Peyer's patch (tissue), 4 donors: ENCODE measurements around the gene GNGT2. TPM values are rescaled to one million over a fixed set of nuclear protein-coding genes. Genes with fewer than 3 reads are reported as not detected.

Experiments used
- DNase-seq, 3 donors: peaks; one replicate each; pipeline ENCODE4 v3.0.0-alpha.2; 2017 to 2019
- H3K27ac ChIP-seq, 4 donors: fragments of 200-600 bp; sonication (generic); one replicate each; pipeline ENCODE4 v1.5.1; 2016 to 2019
- H3K27me3 ChIP-seq, 2 donors: fragments of 200-600 bp; sonication (generic); one replicate each; pipeline ENCODE4 v1.5.1; 2019
- H3K36me3 ChIP-seq, 3 donors: fragments of 200-600 bp; sonication (generic); one replicate each; pipeline ENCODE4 v1.5.1; 2016 to 2019
- H3K4me1 ChIP-seq, 4 donors: fragments of 200-600 bp; sonication (generic); one replicate each; pipeline ENCODE4 v1.5.1; 2016 to 2019
- H3K4me3 ChIP-seq, 4 donors: fragments of 200-600 bp; sonication (generic); 1 replicate in 3 of 4; 2 replicates in 1 of 4; pipeline ENCODE4 v1.5.1; 2016 to 2019; ENCODE audit warnings: mild to moderate bottlenecking in 1 of 4
- H3K9me3 ChIP-seq, 4 donors: fragments of 200-600 bp; sonication (generic); one replicate each; pipeline ENCODE4 v1.5.1; 2016 to 2019; ENCODE audit warnings: mild to moderate bottlenecking in 1 of 4
- POLR2A ChIP-seq, 2 donors: fragments of 450-650 bp; IDR thresholded peaks; one replicate each; pipeline ENCODE4 v1.5.1; 2017; ENCODE audit warnings: antibody characterized with exemption in 2 of 2, mild to moderate bottlenecking in 2 of 2, moderate library complexity in 2 of 2
- total RNA-seq, 4 donors: library from RNA; depleted of rRNA; stranded (reverse); fragments of >200 nt; gene quantifications; one replicate each; pipeline ENCODE4 v1.1.0, GENCODE V29; 2016
- TF ChIP-seq, protein P1 (sequence below), 6 experiments: fragments of 450-650 bp in 4 of 6; fragments of 200-600 bp in 2 of 6; sonication (generic) in 1 of 6; IDR thresholded peaks; one replicate each; pipeline ENCODE4 v1.5.1; 2017 to 2019; ENCODE audit warnings: antibody characterized with exemption in 6 of 6, mild to moderate bottlenecking in 3 of 6, moderate library complexity in 1 of 6

GNGT2 gene
- total RNA-seq, 4 donors from 2014 or later, result 4.8 to 14.0 TPM; not detected in 2

DNA sequence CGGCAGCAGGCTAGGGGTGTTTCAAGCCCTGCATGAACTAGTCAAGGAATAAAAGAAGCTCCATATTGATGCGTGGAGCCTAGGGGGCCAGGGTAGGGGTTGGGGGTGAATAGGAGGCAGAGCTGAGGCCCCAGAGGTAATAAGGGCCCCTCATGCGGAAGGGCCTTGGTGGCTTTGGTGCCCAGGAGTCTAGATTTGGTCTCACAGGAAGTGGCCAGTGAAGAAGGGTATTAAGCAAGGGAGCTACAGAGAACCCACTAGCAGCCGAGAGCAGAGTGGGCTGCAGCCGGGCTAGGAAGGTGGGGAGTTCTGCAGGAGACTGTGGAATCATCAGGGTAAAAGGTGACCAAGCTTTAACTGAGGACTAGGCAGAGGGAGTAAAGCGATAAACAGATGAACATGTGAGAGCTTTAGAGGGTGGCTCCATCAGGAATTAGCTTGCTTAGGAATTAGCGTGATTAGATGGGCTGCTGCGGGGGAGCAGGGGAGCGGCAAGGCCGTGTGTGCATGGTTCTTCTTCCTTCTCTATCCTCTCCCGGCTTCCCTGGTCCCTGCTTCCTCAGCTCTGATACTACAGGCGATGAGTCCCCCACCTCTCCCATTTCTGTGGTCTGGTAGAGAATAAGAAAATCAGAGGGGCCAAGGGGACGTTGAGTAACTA is 9.8 kb downstream of the GNGT2 start:
- no peak for TF ChIP-seq POLR2A (IDR thresholded peaks at IDR 0.05)
- TF ChIP-seq, protein P1, sequence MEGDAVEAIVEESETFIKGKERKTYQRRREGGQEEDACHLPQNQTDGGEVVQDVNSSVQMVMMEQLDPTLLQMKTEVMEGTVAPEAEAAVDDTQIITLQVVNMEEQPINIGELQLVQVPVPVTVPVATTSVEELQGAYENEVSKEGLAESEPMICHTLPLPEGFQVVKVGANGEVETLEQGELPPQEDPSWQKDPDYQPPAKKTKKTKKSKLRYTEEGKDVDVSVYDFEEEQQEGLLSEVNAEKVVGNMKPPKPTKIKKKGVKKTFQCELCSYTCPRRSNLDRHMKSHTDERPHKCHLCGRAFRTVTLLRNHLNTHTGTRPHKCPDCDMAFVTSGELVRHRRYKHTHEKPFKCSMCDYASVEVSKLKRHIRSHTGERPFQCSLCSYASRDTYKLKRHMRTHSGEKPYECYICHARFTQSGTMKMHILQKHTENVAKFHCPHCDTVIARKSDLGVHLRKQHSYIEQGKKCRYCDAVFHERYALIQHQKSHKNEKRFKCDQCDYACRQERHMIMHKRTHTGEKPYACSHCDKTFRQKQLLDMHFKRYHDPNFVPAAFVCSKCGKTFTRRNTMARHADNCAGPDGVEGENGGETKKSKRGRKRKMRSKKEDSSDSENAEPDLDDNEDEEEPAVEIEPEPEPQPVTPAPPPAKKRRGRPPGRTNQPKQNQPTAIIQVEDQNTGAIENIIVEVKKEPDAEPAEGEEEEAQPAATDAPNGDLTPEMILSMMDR (IDR thresholded peaks at IDR 0.05), result no peak
- no peak for DNase-seq
- H3K9me3 ChIP-seq, result no peaks in the 10 kb centered on the region
- H3K4me3 ChIP-seq, result no peak overlapping the region
- no peaks in the 10 kb centered on the region for H3K27me3 ChIP-seq
- H3K36me3 ChIP-seq, result no peaks in the 10 kb centered on the region
- H3K27ac ChIP-seq, result no peak overlapping the region
- H3K4me1 ChIP-seq, result no peaks in the 10 kb centered on the region

- no peaks in the 10 kb centered on the region for H3K9me3 ChIP-seq
- H3K36me3 ChIP-seq, result no peaks in the 10 kb centered on the region
- peak in 1 of 3 donors; percentile 9 for DNase-seq
- no peaks in the 10 kb centered on the region for H3K4me1 ChIP-seq
- no peak overlapping the region for H3K27ac ChIP-seq
- no peak overlapping the region for H3K4me3 ChIP-seq
- TF ChIP-seq, protein P1 (IDR thresholded peaks at IDR 0.05), result no peak
- no peak for TF ChIP-seq POLR2A (IDR thresholded peaks at IDR 0.05)
- no peaks in the 10 kb centered on the region for H3K27me3 ChIP-seq
Measured at GRCh38 chr17:49198211-49198610, 12.2 kb downstream of the GNGT2 start.

- no peaks in the 10 kb centered on the region for H3K36me3 ChIP-seq
- DNase-seq, result peak in 1 of 3 donors; percentile 37
- H3K4me1 ChIP-seq, result no peaks in the 10 kb centered on the region
- no peaks in the 10 kb centered on the region for H3K9me3 ChIP-seq
- TF ChIP-seq, protein P1 (IDR thresholded peaks at IDR 0.05), result no peak
- no peak for TF ChIP-seq POLR2A (IDR thresholded peaks at IDR 0.05)
- H3K4me3 ChIP-seq, result no peak overlapping the region
- H3K27ac ChIP-seq, result no peak overlapping the region
- no peaks in the 10 kb centered on the region for H3K27me3 ChIP-seq
Measured at GRCh38 chr17:49197346-49197998, 12.9 kb downstream of the GNGT2 start.

DNA sequence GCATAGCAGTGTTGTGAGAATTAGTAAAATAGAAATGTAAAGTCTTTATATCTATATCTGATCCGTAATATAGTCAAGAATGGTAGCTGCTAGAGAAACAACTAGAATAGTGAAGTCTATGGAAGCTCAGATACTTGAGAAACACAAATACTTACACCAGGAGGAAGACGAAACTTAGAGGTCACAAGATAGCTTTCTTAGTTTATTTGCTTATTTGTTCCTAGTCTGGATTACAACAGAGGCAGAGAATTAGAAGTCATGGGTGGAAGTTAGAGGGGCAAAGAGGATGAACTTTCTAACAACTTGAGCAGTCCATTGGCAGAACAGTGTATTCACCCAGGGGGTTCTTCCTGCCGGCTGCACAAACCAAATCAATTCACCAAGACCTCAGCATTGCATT is 13.9 kb downstream of the GNGT2 start:
- Histone ChIP-seq H3K27ac (no peak overlapping the region), H3K27me3 (no peaks in the 10 kb centered on the region), H3K4me3 (no peak overlapping the region), H3K36me3 (no peaks in the 10 kb centered on the region), H3K4me1 (no peaks in the 10 kb centered on the region), H3K9me3 (no peaks in the 10 kb centered on the region)
- TF ChIP-seq, protein P1 (IDR thresholded peaks at IDR 0.05), result no peak
- TF ChIP-seq POLR2A (IDR thresholded peaks at IDR 0.05), result no peak
- DNase-seq, result no peak

GRCh38 chr17:49195751-49196150 is 14.6 kb downstream of the GNGT2 start:
- no peak for DNase-seq
- Histone ChIP-seq H3K9me3 (no peaks in the 10 kb centered on the region), H3K27me3 (no peaks in the 10 kb centered on the region), H3K36me3 (no peaks in the 10 kb centered on the region), H3K27ac (no peak overlapping the region), H3K4me3 (no peak overlapping the region), H3K4me1 (no peaks in the 10 kb centered on the region)
- no peak for TF ChIP-seq POLR2A (IDR thresholded peaks at IDR 0.05)
- TF ChIP-seq, protein P1 (IDR thresholded peaks at IDR 0.05), result no peak
